ENCODE data around the gene OXCT2.
"Not testable (repeated sequence)": the region's sequence is repeated elsewhere in the genome, so short reads cannot be mapped to it uniquely, and the experiment has no call there.

OXCT2 gene

DNA sequence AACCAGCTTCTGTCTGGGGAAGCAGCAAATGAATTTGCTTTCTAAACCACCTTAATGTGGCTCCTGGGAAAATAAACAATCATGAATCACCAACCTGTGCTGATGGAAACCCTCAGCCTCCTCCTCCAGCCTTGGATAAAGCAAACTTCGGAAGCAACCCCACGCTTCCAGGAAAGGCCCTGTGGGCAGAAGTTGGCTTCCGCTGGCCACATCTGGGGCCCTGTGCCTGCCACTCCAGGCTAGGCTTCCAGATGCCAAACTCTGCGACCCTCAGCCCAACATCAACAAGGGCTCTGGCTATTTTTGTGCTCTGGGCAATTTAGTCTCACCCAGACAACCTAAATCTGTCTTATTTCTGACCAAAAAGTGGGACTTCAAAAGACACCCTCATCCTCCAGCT, 6.2 kb upstream of the OXCT2 start:
- no peak overlapping the region for H3K27ac ChIP-seq
- CTCF ChIA-PET = no interaction called here
- no peak for DNase-seq (ENCODE audit: low spot score)
- POLR2A ChIA-PET (ENCODE audit: low non-redundant PET) = no interaction called here
- TF ChIP-seq, protein P1, sequence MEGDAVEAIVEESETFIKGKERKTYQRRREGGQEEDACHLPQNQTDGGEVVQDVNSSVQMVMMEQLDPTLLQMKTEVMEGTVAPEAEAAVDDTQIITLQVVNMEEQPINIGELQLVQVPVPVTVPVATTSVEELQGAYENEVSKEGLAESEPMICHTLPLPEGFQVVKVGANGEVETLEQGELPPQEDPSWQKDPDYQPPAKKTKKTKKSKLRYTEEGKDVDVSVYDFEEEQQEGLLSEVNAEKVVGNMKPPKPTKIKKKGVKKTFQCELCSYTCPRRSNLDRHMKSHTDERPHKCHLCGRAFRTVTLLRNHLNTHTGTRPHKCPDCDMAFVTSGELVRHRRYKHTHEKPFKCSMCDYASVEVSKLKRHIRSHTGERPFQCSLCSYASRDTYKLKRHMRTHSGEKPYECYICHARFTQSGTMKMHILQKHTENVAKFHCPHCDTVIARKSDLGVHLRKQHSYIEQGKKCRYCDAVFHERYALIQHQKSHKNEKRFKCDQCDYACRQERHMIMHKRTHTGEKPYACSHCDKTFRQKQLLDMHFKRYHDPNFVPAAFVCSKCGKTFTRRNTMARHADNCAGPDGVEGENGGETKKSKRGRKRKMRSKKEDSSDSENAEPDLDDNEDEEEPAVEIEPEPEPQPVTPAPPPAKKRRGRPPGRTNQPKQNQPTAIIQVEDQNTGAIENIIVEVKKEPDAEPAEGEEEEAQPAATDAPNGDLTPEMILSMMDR (conservative IDR thresholded peaks at IDR 0.05; ENCODE audit: low read depth) = no peak

DNA sequence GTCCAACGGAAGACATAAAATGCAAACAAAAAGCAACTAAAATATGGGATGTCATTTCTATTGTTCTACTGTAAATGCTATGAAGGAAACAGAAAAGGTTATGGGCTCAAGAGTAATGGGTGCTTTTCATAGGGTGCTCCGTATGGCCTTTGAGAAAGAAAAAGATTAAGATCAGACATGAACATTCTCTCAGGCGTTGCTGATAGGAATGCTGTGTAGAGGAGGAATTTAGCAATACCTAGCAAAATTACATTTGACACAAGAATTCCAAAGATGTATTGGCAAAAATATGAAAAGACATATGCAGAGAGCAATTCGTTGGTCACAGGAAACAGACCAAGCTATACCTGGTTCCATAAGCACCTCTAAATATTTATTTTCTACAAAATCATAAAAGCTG, 5.7 kb upstream of the OXCT2 start:
- TF ChIP-seq, protein P1 (conservative IDR thresholded peaks at IDR 0.05; ENCODE audit: low read depth) = no peak
- ChIA-PET CTCF (no interaction called here), POLR2A (ENCODE audit: low non-redundant PET) (no interaction called here)
- DNase-seq (ENCODE audit: low spot score) = no peak
- H3K27ac ChIP-seq = no peak overlapping the region

DNA sequence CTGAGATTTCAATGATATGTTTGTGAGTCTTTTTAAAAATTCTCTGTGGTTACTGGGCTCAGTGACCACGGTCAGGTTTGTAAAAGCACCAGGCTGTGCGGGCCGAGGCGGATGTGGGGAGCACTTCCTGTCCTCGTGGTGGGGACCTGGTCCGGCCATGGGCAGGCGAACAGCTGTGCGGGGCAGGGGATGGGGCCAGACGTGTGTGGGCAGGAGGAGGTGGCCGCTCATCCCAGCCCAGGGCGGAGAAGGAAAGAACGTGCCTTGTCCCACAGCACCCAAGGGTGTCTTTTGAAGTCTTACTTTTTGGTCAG, 5.2 kb upstream of the OXCT2 start:
- CTCF ChIA-PET = no interaction called here
- POLR2A ChIA-PET (ENCODE audit: low non-redundant PET) = no interaction called here
- DNase-seq (ENCODE audit: low spot score) = no peak
- no peak overlapping the region for H3K27ac ChIP-seq
- TF ChIP-seq, protein P1 (conservative IDR thresholded peaks at IDR 0.05; ENCODE audit: low read depth) = no peak

DNA sequence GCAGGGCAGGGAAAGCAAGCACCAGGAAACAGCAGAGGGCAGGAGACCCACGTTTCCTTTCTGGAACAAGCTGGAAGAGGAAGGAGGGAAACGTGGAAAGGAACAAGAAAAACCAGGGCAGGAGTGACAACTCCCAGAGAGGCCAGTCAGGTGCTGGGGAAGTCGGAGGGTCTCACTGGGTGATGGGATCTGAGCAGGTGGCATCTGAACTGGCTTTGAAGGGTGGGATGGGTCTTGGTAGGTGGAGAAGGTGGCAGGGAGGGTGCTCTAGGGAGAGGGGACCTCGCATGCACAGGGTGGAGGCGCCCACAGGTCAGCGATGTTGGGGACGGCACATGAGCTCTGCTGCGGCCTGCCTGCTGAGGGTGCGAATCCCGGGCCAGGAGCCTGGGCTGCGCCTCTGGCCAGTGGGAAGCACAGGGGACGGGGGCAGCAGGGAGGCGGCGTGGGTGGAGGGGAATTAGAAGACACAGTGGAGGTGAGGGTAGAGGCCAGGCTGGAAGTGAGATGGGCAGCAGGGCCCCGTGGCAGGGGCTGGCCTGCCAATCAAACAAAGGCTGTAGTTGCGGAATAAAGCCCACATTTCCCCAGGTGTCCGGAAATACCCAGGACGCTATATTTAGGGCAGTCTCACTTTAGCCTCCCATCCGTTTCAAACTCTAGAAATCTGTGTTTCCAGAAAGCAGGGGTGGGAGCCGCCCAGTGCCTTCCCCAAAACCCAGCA, 4.7 kb upstream of the OXCT2 start:
- POLR2A ChIA-PET (ENCODE audit: low non-redundant PET); DNase-seq (ENCODE audit: low spot score); H3K27ac ChIP-seq; CTCF ChIA-PET: not testable (repeated sequence)

DNA sequence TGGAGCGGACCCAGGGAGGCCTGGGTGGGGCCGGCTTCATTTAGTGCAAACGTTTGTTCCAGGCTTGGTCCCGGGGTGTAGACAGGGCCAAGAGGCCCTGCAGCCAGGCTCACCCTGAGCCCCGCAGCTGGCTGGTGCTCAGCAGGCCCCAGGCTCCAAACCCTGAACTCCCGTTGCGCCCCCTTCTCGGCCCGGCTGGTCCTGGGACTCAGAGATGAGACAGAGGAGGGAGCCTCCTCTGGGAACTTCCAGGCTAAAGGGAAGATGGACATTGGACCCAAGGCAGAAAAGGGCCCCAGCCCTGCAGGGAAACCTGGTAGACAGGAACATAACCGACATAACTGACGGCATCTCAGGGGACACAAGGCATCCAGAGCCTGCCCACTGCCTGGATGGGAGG, 4.0 kb upstream of the OXCT2 start:
- DNase-seq (ENCODE audit: low spot score); H3K27ac ChIP-seq; POLR2A ChIA-PET (ENCODE audit: low non-redundant PET); CTCF ChIA-PET: not testable (repeated sequence)

DNA sequence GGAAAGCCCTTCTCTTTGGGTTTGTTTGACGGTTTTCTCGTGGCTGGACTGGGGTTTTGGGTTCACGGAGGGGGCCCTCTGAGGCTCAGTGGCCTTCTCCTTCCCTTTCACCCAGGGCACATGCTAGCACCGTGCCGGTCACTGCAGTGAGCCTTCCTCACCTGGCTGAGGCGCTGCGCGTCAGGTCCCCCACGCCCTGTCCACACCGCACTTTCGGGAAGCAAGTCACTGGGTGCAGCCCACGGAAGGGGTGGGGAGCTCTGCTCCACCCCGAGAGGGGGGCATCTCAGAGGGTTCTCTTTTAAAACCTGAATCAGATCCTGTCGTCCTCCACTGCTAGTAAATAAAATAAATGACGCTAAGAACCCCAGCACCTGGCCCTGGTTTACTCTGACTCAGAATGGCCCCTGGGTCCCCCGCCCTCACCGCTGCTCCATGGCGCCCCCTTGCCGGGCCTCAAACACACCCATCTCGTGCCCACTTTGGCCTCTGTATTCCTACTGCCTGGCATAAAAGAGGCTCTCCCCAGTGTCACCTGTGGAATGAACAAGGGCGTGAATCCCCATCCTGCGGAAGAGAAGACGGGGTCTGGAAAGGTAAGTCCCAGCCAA, 2.3 kb upstream of the OXCT2 start:
- CTCF ChIA-PET; POLR2A ChIA-PET (ENCODE audit: low non-redundant PET); DNase-seq (ENCODE audit: low spot score): not testable (repeated sequence)

DNA sequence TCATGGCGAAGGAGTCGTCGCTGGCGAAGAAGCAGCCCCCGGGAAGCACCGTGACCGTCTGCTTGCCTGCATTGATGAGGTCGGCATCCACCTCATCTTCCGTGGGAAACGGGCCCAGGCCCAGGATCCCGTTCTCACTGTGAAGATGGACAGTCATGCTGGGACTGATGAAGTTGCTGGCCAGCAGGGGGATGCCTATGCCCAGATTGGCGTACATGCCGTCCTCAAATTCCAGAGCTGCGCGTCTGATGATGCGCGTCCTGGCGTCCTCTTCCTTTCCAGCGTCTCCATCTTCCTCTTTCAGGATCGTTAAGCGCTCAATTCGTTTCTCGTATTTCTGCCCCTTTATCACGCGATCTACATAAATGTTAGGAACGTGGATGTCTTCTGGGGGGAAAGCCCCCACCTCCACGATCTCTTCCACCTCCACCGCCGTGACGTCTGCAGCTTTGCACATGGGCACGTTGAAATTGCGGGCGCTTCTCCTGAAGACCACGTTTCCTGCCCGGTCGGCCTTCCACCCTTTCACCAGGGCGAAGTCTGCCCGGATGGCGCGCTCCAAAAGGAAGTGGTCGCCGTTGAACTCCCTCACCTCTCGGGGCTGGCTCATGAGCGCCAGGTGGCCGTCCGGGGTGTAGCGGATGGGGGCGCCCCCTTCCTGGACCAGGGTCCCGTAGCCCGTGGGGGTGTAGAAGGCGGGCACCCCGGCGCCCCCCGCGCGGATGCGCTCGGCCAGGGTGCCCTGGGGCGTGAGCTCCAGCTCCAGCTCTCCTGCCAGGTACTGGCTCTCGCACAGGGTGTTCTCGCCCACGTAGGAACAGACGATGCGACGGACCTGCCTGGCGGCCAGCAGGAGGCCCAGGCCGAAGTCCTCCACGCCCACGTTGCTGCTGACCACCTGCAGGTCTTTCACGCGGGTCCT, 787 bp downstream of the OXCT2 start:
- CTCF ChIA-PET; H3K27ac ChIP-seq; POLR2A ChIA-PET (ENCODE audit: low non-redundant PET); DNase-seq (ENCODE audit: low spot score): not testable (repeated sequence)
- TF ChIP-seq, protein P1 (conservative IDR thresholded peaks at IDR 0.05; ENCODE audit: low read depth) = peak; percentile 25; the same call in 1 of the 2 replicates

More for the DNA sequence above, 2.3 kb upstream of the OXCT2 start:
- H3K27ac ChIP-seq = not testable (repeated sequence)

DNA sequence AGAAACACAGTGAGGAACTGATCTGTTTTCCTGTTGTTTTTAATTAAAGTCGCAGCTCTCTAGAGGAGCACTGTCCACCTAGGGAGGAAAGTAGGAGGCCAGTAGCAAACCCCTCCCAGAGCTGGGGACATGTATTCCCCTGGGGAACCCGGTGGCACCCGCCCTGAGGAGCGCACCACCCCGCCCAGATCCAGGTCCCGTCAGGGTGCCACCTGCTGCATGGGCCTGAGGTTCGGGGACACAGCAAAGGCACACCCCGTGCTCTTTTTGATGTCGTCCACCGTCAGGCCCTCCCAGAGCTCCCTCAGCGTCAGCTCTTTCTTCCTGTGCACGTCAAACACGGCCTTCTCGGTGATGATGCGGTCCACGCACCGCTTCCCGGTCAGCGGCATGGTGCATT, 1.6 kb downstream of the OXCT2 start:
- POLR2A ChIA-PET (ENCODE audit: low non-redundant PET); DNase-seq (ENCODE audit: low spot score); CTCF ChIA-PET; H3K27ac ChIP-seq: not testable (repeated sequence)

DNA sequence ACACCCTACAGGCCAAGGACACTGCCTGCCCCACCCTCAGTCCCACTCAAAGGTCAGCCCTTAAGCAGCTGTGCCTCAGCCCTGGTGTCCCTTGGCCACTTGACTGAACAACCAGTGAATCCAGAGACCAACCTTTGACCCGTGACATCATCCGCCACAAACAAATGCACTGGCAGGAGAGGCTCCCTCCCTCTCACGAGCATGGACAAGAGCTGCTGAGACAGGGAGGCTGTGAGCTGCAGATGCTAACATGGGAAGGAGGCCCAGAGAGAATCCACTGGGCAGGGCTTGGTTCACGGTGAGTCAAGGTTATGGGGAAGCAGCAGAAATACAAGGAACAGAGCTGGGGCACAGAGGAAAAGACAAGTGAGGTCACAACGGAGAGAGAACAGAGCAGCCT, 4.7 kb downstream of the OXCT2 start:
- H3K27ac ChIP-seq; POLR2A ChIA-PET (ENCODE audit: low non-redundant PET); DNase-seq (ENCODE audit: low spot score); CTCF ChIA-PET: not testable (repeated sequence)

DNA sequence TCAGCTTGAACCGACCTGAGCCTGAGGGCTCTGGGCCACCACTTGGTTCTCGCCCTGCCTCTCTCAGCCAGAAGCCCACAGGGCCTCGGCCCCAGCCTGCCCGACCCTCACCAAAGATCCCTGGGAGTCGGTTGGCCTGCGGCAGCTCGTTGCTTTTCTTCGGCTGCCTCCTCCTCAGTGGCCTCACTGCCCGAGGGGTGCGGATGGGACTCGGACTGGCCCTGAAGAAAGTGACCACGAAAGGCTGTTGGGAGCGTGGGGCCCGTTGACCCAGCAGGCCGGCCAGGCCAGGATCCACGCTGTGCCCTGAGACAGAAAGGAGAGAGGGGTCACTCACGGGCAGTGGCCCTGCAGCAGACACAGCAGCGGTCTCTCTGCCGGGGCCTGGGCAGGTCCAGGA, 6.6 kb downstream of the OXCT2 start:
- POLR2A ChIA-PET (ENCODE audit: low non-redundant PET); CTCF ChIA-PET; DNase-seq (ENCODE audit: low spot score); H3K27ac ChIP-seq: not testable (repeated sequence)

DNA sequence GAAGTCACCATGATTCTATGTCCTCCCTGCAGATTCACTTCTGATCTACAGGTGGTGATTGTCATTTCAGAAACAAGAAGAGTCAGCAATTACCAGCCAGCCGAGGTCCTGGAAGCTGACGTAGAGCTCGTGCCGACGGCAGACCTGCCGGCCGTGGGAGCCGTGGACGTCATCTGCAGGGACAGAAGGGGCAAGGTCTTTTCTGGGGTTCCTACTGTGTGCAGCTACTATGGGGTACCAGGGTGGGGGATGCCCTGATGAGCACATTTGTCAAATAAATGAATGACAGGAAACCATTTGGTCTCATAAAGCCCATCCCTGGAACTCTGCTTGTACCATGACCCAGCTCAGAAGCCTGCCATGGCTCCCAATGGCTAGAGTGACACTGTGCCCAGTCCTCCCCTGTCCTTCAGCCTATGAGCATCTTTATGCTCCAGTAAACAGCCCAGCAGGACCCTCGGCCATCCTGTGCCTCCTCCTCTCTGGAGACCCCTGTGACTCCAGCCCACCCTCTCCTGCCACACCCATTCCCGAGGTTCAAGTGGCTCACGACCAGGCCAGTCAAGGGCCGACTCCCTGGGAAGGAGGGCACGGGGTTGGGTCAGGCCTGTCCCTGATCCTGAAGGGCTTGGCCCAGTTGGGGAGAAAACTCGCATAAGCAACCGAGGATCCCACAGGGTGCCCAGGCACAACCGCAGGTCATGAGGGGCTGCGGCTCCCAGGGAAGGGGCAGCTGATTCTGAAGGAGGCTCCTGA, 7.4 kb downstream of the OXCT2 start:
- POLR2A ChIA-PET (ENCODE audit: low non-redundant PET); CTCF ChIA-PET; H3K27ac ChIP-seq; DNase-seq (ENCODE audit: low spot score): not testable (repeated sequence)
